Activated CD8-positive, alpha-beta memory T cell treated with anti-CD3 and anti-CD28 coated beads, Interleukin-2, amount 50 U/mL, for 1 hour (primary cell): Measurements from ENCODE around the gene BTRC.

Source experiments
- DNase-seq: peaks from one replicate; pipeline ENCODE4 v3.0.0-alpha.2; 2020; ENCODE audit errors: extremely low read depth

The BTRC gene

GRCh38 chr10:101567165-101568006 lies 213.4 kb downstream of the BTRC start:
- DNase-seq, result no peak

- DNase-seq, result no peak
These were observed 214.2 kb downstream of the BTRC start for GRCh38 chr10:101568054-101568745.

GRCh38 chr10:101569323-101569621 lies 215.3 kb downstream of the BTRC start:
- DNase-seq, result no peak

- DNase-seq, result peak; percentile 39
These were observed 215.9 kb downstream of the BTRC start for GRCh38 chr10:101569622-101570427.

- no peak for DNase-seq
These were observed 216.7 kb downstream of the BTRC start for GRCh38 chr10:101570428-101571270.

GRCh38 chr10:101571271-101571925 lies 217.4 kb downstream of the BTRC start:
- DNase-seq, result no peak

- no peak for DNase-seq
These were observed 218.2 kb downstream of the BTRC start for GRCh38 chr10:101572126-101572525.

- no peak for DNase-seq
These were observed 218.8 kb downstream of the BTRC start for GRCh38 chr10:101572785-101573184.

GRCh38 chr10:101573885-101574753 lies 220.2 kb downstream of the BTRC start:
- DNase-seq, result no peak

GRCh38 chr10:101575091-101575490 lies 221.1 kb downstream of the BTRC start:
- DNase-seq, result no peak

GRCh38 chr10:101575580-101576210 lies 221.7 kb downstream of the BTRC start:
- no peak for DNase-seq

GRCh38 chr10:101576211-101576863 lies 222.4 kb downstream of the BTRC start:
- DNase-seq, result no peak

- no peak for DNase-seq
These were observed 223.3 kb downstream of the BTRC start for GRCh38 chr10:101577121-101577871.

GRCh38 chr10:101578192-101578591 lies 224.2 kb downstream of the BTRC start:
- DNase-seq, result no peak

GRCh38 chr10:101578803-101579515 lies 225.0 kb downstream of the BTRC start:
- no peak for DNase-seq

- DNase-seq, result no peak
These were observed 225.5 kb downstream of the BTRC start for GRCh38 chr10:101579516-101579870.

- no peak for DNase-seq
These were observed 226.8 kb downstream of the BTRC start for GRCh38 chr10:101580486-101581399.
